Thoracic aorta (tissue), 2 donors: ENCODE results near the gene CXCR2. TPM values are rescaled to one million over a fixed set of nuclear protein-coding genes. Genes with fewer than 3 reads are reported as not detected.

Source experiments
- ATAC-seq: fragments of 150-250 bp; one replicate; pipeline ENCODE4 v1.8.0; 2017; ENCODE audit warnings: low read depth; ENCODE audit not compliant: insufficient number of reproducible peaks, low FRiP score
- DNase-seq: peaks from one replicate; pipeline ENCODE4 v3.0.0-alpha.2; 2020; ENCODE audit warnings: low spot score
- H3K27ac ChIP-seq, 2 donors: fragments of 200-600 bp; sonication (generic); 1 replicate in 1 of 2; 2 replicates in 1 of 2; pipeline ENCODE4 v1.5.1; 2016; ENCODE audit warnings: mild to moderate bottlenecking in 2 of 2, moderate library complexity in 2 of 2
- H3K27me3 ChIP-seq: fragments of 200-600 bp; sonication (generic); replicated peaks from 2 replicates; pipeline ENCODE4 v1.6.0; 2016; ENCODE audit warnings: mild to moderate bottlenecking; ENCODE audit not compliant: insufficient read depth
- H3K36me3 ChIP-seq: fragments of 200-600 bp; sonication (generic); one replicate; pipeline ENCODE4 v1.5.1; 2016
- H3K4me1 ChIP-seq, 2 donors: fragments of 200-600 bp; sonication (generic); 1 replicate in 1 of 2; 2 replicates in 1 of 2; pipeline versions ENCODE4 v1.5.1 to v1.6.0; 2016; ENCODE audit warnings: low read depth in 2 of 2, mild to moderate bottlenecking in 1 of 2; ENCODE audit not compliant: control insufficient read depth in 1 of 2
- H3K4me3 ChIP-seq: fragments of 200-600 bp; sonication (generic); 2 replicates; pipeline ENCODE4 v1.5.1; 2016; ENCODE audit warnings: mild to moderate bottlenecking
- H3K9me3 ChIP-seq: fragments of 200-600 bp; sonication (generic); 2 replicates; pipeline ENCODE4 v1.5.1; 2016
- total RNA-seq, 2 donors: library from RNA; depleted of rRNA; stranded (reverse); fragments of >200 nt; gene quantifications; one replicate each; pipeline versions ENCODE4 v1.1.0 to v1.2.3, GENCODE V29; 2016
- TF ChIP-seq, protein P1 (sequence below): fragments of 200-600 bp; sonication (generic); IDR thresholded peaks from one replicate; pipeline ENCODE4 v1.5.1; 2019; ENCODE audit warnings: antibody characterized with exemption

Gene CXCR2
- 1 to 10 TPM in 1 of 2 donors, not detected in 1; 3.0 TPM for total RNA-seq

DNA sequence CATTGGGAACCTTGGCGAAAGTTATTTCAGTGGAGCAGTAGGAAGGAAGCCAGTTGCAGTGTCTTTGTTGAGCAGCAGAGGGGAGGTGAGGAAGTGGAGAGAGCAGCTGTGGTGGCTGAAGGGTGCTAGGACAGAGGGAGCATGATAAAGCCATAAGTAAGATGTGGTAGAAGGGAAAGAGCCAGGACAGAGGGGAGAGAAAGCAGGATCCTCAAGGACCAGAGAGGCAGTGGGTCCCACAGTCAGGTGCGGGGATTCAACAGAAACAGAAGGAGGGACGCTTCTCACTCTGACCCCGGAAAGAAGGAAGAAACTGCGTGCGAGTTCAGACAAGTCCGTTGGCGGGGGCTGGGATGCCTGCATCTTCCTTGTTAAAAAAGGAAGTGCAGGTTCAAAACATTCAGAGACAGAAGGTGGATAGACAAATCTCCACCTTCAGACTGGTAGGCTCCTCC, at the start of gene CXCR2:
TSS of gene CXCR2 (plus strand) at position 403 of the 455 bp plus-strand sequence. CDS start 8,774 bp downstream, outside the sequence.
- no peak for DNase-seq
- no peak within 1 kb of the TSS for H3K4me3 ChIP-seq
- ATAC-seq = no peak

GRCh38 chr2:218077464-218078216, 48.2 kb upstream of the CXCR2 start:
- TF ChIP-seq, protein P1, sequence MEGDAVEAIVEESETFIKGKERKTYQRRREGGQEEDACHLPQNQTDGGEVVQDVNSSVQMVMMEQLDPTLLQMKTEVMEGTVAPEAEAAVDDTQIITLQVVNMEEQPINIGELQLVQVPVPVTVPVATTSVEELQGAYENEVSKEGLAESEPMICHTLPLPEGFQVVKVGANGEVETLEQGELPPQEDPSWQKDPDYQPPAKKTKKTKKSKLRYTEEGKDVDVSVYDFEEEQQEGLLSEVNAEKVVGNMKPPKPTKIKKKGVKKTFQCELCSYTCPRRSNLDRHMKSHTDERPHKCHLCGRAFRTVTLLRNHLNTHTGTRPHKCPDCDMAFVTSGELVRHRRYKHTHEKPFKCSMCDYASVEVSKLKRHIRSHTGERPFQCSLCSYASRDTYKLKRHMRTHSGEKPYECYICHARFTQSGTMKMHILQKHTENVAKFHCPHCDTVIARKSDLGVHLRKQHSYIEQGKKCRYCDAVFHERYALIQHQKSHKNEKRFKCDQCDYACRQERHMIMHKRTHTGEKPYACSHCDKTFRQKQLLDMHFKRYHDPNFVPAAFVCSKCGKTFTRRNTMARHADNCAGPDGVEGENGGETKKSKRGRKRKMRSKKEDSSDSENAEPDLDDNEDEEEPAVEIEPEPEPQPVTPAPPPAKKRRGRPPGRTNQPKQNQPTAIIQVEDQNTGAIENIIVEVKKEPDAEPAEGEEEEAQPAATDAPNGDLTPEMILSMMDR = no peak
- Histone ChIP-seq H3K36me3 (no peaks in the 10 kb centered on the region), H3K4me1 (no peaks in the 10 kb centered on the region), H3K9me3 (no peaks in the 10 kb centered on the region), H3K4me3 (no peak overlapping the region), H3K27ac (no peak overlapping the region), H3K27me3 (no peaks in the 10 kb centered on the region)
- ATAC-seq (no peak), DNase-seq (no peak)

More for the DNA sequence above, at the start of gene CXCR2:
- H3K9me3 ChIP-seq = peaks cover 16% of the 10 kb centered on the region
- TF ChIP-seq, protein P1 = no peak
- no peaks in the 10 kb centered on the region for H3K36me3 ChIP-seq
- no peaks in the 10 kb centered on the region for H3K27me3 ChIP-seq
- H3K4me1 ChIP-seq = no peaks in the 10 kb centered on the region
- no peak within 1 kb of the TSS for H3K27ac ChIP-seq

- no peak overlapping the region for H3K27ac ChIP-seq
- no peaks in the 10 kb centered on the region for H3K4me1 ChIP-seq
- TF ChIP-seq, protein P1 = no peak
- no peaks in the 10 kb centered on the region for H3K9me3 ChIP-seq
- no peak for ATAC-seq
- H3K4me3 ChIP-seq = no peak overlapping the region
- no peaks in the 10 kb centered on the region for H3K27me3 ChIP-seq
- no peaks in the 10 kb centered on the region for H3K36me3 ChIP-seq
- DNase-seq = no peak
Measured at GRCh38 chr2:218079943-218080913, 45.6 kb upstream of the CXCR2 start.

GRCh38 chr2:218081063-218081462, 44.8 kb upstream of the CXCR2 start:
- no peak for DNase-seq
- no peaks in the 10 kb centered on the region for H3K4me1 ChIP-seq
- H3K27ac ChIP-seq = no peak overlapping the region
- ATAC-seq = no peak
- H3K27me3 ChIP-seq = no peaks in the 10 kb centered on the region
- TF ChIP-seq, protein P1 = no peak
- no peaks in the 10 kb centered on the region for H3K9me3 ChIP-seq
- H3K4me3 ChIP-seq = no peak overlapping the region
- H3K36me3 ChIP-seq = no peaks in the 10 kb centered on the region

DNA sequence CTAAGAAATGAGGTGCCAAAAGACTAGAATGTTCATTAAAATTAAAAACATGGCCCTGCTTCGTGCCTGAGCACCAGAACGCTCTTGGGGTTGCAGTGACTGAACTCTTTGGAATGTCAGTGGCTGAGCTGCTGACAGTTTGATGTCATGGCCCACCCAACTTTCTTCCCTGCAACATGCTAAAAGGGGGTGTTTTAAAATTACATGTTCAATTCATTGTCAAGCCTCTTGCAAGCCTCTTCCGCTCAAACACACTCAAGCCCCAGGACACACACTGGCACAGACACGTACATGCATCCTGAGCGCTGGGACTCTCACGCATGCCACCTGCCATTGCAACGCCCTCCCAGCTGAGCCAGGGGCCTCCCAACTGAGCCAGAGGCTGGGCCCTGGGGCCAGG, 44.1 kb upstream of the CXCR2 start:
- H3K27ac ChIP-seq = no peak overlapping the region
- DNase-seq = no peak
- H3K4me1 ChIP-seq = no peaks in the 10 kb centered on the region
- no peak overlapping the region for H3K4me3 ChIP-seq
- H3K36me3 ChIP-seq = no peaks in the 10 kb centered on the region
- H3K9me3 ChIP-seq = peaks cover 5% of the 10 kb centered on the region
- ATAC-seq = no peak
- H3K27me3 ChIP-seq = no peaks in the 10 kb centered on the region
- TF ChIP-seq, protein P1 = no peak
